HCT116 (cell line): ENCODE results near the gene ATRIP. TPM values are rescaled to one million over a fixed set of nuclear protein-coding genes. Genes with fewer than 3 reads are reported as not detected.
A peak's percentile ranks its signal among the peaks of the same experiment; 100 is the strongest.

Experiments
- ATAC-seq: fragments of 200-7000 bp; cut with Tn5 transposase; 2 replicates; pipeline ENCODE4 v1.9.1; 2020; ENCODE audit warnings: mild to moderate bottlenecking, moderate library complexity
- BruUV-seq: library from RNA; stranded (reverse); fragments of 400-500 nt; replicated peaks from 2 replicates; lab custom pipeline; 2021; lab: Mats Ljungman, UMichigan
- CTCF ChIA-PET: fragments of 300-600 bp; sonication (Branson Sonifier 250); formaldehyde crosslinking; loops from one replicate; lab custom pipeline; 2021; ENCODE audit warnings: antibody characterized with exemption; lab: Charles Lee
- POLR2A ChIA-PET: fragments of 300-600, 350-600 bp; sonication (Branson Sonifier 250); formaldehyde crosslinking; loops from one replicate; lab custom pipeline; 2021; ENCODE audit warnings: antibody characterized with exemption; lab: Charles Lee
- RAD21 ChIA-PET, 2 experiments: fragments of 300-600 bp; sonication (Branson Sonifier 250); formaldehyde crosslinking; loops; one replicate each; lab custom pipeline; 2023; ENCODE audit warnings: low total read pairs in 2 of 2; ENCODE audit not compliant: uncharacterized antibody in 2 of 2, unreplicated experiment in 2 of 2, low non-redundant PET in 1 of 2; lab: Charles Lee
- DNase-seq: peaks from one replicate; pipeline ENCODE4 v3.0.0-alpha.2; 2010; ENCODE audit warnings: low read depth, low spot score
- H2AFZ ChIP-seq: fragments of 200-600 bp; shearing (Covaris generic), sonication (generic); 2 replicates; pipeline ENCODE4 v1.6.1; 2017; ENCODE audit warnings: low read depth, mixed run types, mixed read lengths, antibody characterized with exemption, low read length; ENCODE audit not compliant: poor library complexity, severe bottlenecking
- H3K27ac ChIP-seq: 2 replicates; pipeline ENCODE4 v1.5.1; 2012; ENCODE audit warnings: low read depth, low read length
- H3K27me3 ChIP-seq: fragments of 200-600 bp; sonication (generic); 2 replicates; pipeline ENCODE4 v1.6.1; 2016; ENCODE audit warnings: mixed run types, low read length, mixed read lengths; ENCODE audit not compliant: insufficient read depth
- H3K36me3 ChIP-seq, 2 experiments: fragments of 200-500 bp in 1 of 2; fragments of 200-600 bp in 1 of 2; sonication (Bioruptor generic) in 1 of 2; sonication (generic) in 1 of 2; 2 replicates each; pipeline versions ENCODE4 v1.5.1 to v1.6.1; 2014 to 2016; ENCODE audit warnings: low read length in 2 of 2, inconsistent platforms in 1 of 2, mixed read lengths in 1 of 2, mixed run types in 1 of 2; ENCODE audit not compliant: insufficient read depth in 2 of 2, control insufficient read depth in 1 of 2
- H3K4me1 ChIP-seq, 2 experiments: fragments of 200-600 bp in 1 of 2; sonication (generic) in 1 of 2; 2 replicates each; pipeline versions ENCODE4 v1.5.1 to v1.6.1; 2012 to 2017; ENCODE audit warnings: low read length in 2 of 2, inconsistent platforms in 1 of 2, mild to moderate bottlenecking in 1 of 2, mixed read lengths in 1 of 2, mixed run types in 1 of 2, moderate library complexity in 1 of 2; ENCODE audit not compliant: insufficient read depth in 2 of 2, control insufficient read depth in 1 of 2
- H3K4me2 ChIP-seq: fragments of 200-600 bp; sonication (generic); 2 replicates; pipeline ENCODE4 v1.6.1; 2017; ENCODE audit warnings: mixed run types, low read length, mixed read lengths
- H3K4me3 ChIP-seq, 2 experiments: fragments of 200-600 bp in 1 of 2; sonication (generic) in 1 of 2; replicated peaks in 1 of 2; 2 replicates each; pipeline ENCODE4 v1.5.1; 2011 to 2016; ENCODE audit warnings: low read length in 2 of 2, control low read depth in 1 of 2, low read depth in 1 of 2, mild to moderate bottlenecking in 1 of 2, mixed read lengths in 1 of 2, mixed run types in 1 of 2
- H3K79me2 ChIP-seq: fragments of 200-600 bp; sonication (generic); 2 replicates; pipeline ENCODE4 v1.6.1; 2017; ENCODE audit warnings: mild to moderate bottlenecking, mixed run types, low read length, moderate library complexity, mixed read lengths; ENCODE audit not compliant: insufficient read depth
- H3K9ac ChIP-seq: fragments of 200-600 bp; sonication (generic); 2 replicates; pipeline ENCODE4 v1.6.1; 2016; ENCODE audit warnings: low read length, mixed read lengths
- H3K9me2 ChIP-seq: fragments of 200-600 bp; sonication (generic), shearing (Covaris generic); 2 replicates; pipeline ENCODE4 v1.6.1; 2017; ENCODE audit warnings: mixed run types, mild to moderate bottlenecking, moderate library complexity; ENCODE audit not compliant: insufficient read depth
- H3K9me3 ChIP-seq, 2 experiments: fragments of 200-500 bp in 1 of 2; fragments of 200-600 bp in 1 of 2; sonication (Bioruptor generic) in 1 of 2; sonication (generic) in 1 of 2; 2 replicates each; pipeline ENCODE4 v1.6.1; 2014 to 2017; ENCODE audit warnings: low read length in 2 of 2, mixed read lengths in 2 of 2, inconsistent platforms in 1 of 2, low read depth in 1 of 2, mild to moderate bottlenecking in 1 of 2, mixed run types in 1 of 2, moderate library complexity in 1 of 2; ENCODE audit not compliant: control insufficient read depth in 1 of 2, insufficient read depth in 1 of 2
- H4K20me1 ChIP-seq: fragments of 200-600 bp; sonication (generic), shearing (Covaris generic); 2 replicates; pipeline ENCODE4 v1.6.1; 2017; ENCODE audit warnings: mixed run types, mild to moderate bottlenecking, moderate library complexity; ENCODE audit not compliant: insufficient read depth
- CEBPB ChIP-seq: IDR thresholded peaks from 2 replicates; pipeline ENCODE4 v1.6.1; 2012; ENCODE audit warnings: low read depth
- ELF1 ChIP-seq: IDR thresholded peaks from 2 replicates; pipeline ENCODE4 v1.6.1; 2012; ENCODE audit warnings: low read depth, borderline replicate concordance
- FOSL1 ChIP-seq: IDR thresholded peaks from 2 replicates; pipeline ENCODE4 v1.6.1; 2012; ENCODE audit warnings: low read depth
- RAD21 ChIP-seq: IDR thresholded peaks from 2 replicates; pipeline ENCODE4 v1.6.1; 2012; ENCODE audit warnings: low read depth, mild to moderate bottlenecking
- SIN3A ChIP-seq: IDR thresholded peaks from 2 replicates; pipeline ENCODE4 v1.6.1; 2012; ENCODE audit warnings: low read depth
- SRF ChIP-seq: IDR thresholded peaks from 2 replicates; pipeline ENCODE4 v1.6.1; 2012; ENCODE audit warnings: low read depth
- TCF7L2 ChIP-seq: IDR thresholded peaks from 2 replicates; pipeline ENCODE4 v1.7.0; 2011; ENCODE audit warnings: borderline replicate concordance, inconsistent platforms; ENCODE audit not compliant: insufficient read depth, insufficient read length; ENCODE audit errors: extremely low read depth
- ZNF274 ChIP-seq: fragments of 200-500 bp; sonication (Bioruptor generic); IDR thresholded peaks from 2 replicates; pipeline ENCODE4 v1.6.1; 2014; ENCODE audit warnings: mild to moderate bottlenecking, low read depth, low read length, inconsistent platforms
- intact Hi-C: fragments of 100-400 bp; cut with micrococcal nuclease; formaldehyde crosslinking; loops from 2 replicates; pipeline ENCODE4 v1.10.0; 2022
- total RNA-seq: library from RNA; stranded (reverse); gene quantifications from one replicate; pipeline ENCODE4 v1.2.1, GENCODE V29; 2021; ENCODE audit not compliant: unreplicated experiment
- TF ChIP-seq, protein P1 (sequence below): IDR thresholded peaks from 2 replicates; pipeline ENCODE4 v1.6.1; 2012; ENCODE audit warnings: low read depth
- TF ChIP-seq, protein P2 (sequence below): IDR thresholded peaks from 2 replicates; pipeline ENCODE4 v1.6.1; 2012
- TF ChIP-seq, protein P3 (sequence below), 3 experiments: fragments of 200-600 bp in 1 of 3; sonication (generic) in 1 of 3; IDR thresholded peaks in 2 of 3; conservative IDR thresholded peaks in 1 of 3; 2 replicates each; pipeline ENCODE4 v1.5.1; 2012 to 2017; ENCODE audit warnings: low read depth in 2 of 3, low read length in 2 of 3, antibody characterized with exemption in 1 of 3, borderline replicate concordance in 1 of 3, control low read depth in 1 of 3, mild to moderate bottlenecking in 1 of 3, mixed read lengths in 1 of 3, mixed run types in 1 of 3, moderate library complexity in 1 of 3; ENCODE audit not compliant: insufficient read depth in 1 of 3
- TF ChIP-seq, protein P4 (sequence below): IDR thresholded peaks from 2 replicates; pipeline ENCODE4 v1.6.1; 2011; ENCODE audit warnings: mild to moderate bottlenecking, low read length, moderate library complexity; ENCODE audit not compliant: insufficient replicate concordance; ENCODE audit errors: extremely low read depth

Gene ATRIP
- total RNA-seq, 1 experiment from 2014 or later = 15.6 TPM

DNA sequence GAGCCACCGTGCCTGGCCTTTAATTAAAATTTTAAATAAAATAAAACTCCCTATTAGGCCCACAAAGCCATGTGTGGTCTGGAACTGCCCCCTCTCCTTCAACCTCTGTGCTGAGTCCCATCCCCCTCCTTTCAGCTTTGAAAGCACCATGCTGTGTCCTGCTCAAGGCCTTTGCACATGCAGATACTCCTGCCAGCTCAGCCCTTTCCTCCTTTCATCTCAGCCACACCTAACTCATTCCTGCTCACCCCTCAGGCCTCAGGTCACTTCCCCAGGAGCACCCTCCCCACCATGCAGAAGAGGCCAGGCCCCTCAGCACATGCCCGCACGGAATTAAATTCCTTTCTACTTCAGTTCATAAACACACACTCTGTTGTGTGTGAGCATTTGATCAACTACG lies 28.1 kb downstream of the ATRIP start:
- Histone ChIP-seq H3K27ac (no peak overlapping the region), H3K4me1 (peaks cover 20 to 29% of the 10 kb centered on the region in 2 experiments; a peak in 3 of 4 replicates), H2AFZ (no peak overlapping the region), H3K9ac (no peak overlapping the region), H3K27me3 (no peaks in the 10 kb centered on the region), H4K20me1 (no peaks in the 10 kb centered on the region), H3K4me3 (no peak overlapping the region), H3K4me2 (peak overlapping the region; percentile 6; the same call in 1 of the 2 replicates), H3K9me3 (no peaks in the 10 kb centered on the region), H3K9me2 (no peaks in the 10 kb centered on the region), H3K79me2 (peaks cover 28% of the 10 kb centered on the region), H3K36me3 (no peaks in the 10 kb centered on the region)
- intact Hi-C loops = no loop called here
- POLR2A ChIA-PET = no interaction called here
- RAD21 ChIA-PET = no interaction called here
- BruUV-seq = no TSS peak
- ATAC-seq (no peak), DNase-seq (no peak)
- CTCF ChIA-PET = no interaction called here
- no peak for TF ChIP-seq CEBPB
- TF ChIP-seq SIN3A = no peak
- TF ChIP-seq, protein P1, sequence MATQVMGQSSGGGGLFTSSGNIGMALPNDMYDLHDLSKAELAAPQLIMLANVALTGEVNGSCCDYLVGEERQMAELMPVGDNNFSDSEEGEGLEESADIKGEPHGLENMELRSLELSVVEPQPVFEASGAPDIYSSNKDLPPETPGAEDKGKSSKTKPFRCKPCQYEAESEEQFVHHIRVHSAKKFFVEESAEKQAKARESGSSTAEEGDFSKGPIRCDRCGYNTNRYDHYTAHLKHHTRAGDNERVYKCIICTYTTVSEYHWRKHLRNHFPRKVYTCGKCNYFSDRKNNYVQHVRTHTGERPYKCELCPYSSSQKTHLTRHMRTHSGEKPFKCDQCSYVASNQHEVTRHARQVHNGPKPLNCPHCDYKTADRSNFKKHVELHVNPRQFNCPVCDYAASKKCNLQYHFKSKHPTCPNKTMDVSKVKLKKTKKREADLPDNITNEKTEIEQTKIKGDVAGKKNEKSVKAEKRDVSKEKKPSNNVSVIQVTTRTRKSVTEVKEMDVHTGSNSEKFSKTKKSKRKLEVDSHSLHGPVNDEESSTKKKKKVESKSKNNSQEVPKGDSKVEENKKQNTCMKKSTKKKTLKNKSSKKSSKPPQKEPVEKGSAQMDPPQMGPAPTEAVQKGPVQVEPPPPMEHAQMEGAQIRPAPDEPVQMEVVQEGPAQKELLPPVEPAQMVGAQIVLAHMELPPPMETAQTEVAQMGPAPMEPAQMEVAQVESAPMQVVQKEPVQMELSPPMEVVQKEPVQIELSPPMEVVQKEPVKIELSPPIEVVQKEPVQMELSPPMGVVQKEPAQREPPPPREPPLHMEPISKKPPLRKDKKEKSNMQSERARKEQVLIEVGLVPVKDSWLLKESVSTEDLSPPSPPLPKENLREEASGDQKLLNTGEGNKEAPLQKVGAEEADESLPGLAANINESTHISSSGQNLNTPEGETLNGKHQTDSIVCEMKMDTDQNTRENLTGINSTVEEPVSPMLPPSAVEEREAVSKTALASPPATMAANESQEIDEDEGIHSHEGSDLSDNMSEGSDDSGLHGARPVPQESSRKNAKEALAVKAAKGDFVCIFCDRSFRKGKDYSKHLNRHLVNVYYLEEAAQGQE = no peak
- TF ChIP-seq RAD21 = no peak

DNA sequence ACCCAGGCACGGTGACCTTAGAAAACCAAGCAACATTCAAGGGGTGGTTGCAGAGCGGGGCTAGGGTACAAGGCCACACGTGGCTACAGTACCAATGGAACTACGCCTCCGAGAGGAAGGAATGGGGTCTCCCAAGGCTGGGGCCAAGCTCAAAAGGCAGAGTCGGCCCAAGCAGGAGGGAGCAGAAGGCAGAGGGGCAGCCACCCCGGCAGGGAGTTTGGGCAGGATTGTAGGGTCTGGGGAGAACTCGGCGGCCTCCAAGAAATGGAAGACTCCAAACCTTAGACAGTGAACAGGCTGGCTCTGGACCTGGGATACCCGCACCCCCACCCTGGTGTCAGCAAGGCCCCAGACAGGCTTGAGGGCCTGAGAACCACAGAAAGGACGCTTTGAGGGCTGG lies 28.7 kb downstream of the ATRIP start:
- Histone ChIP-seq H3K27me3 (no peaks in the 10 kb centered on the region), H3K4me3 (no peak overlapping the region), H3K9ac (no peak overlapping the region), H2AFZ (no peak overlapping the region), H3K27ac (no peak overlapping the region), H3K4me1 (peaks cover 20 to 29% of the 10 kb centered on the region in 2 experiments; a peak in 3 of 4 replicates), H3K9me3 (no peaks in the 10 kb centered on the region), H3K9me2 (no peaks in the 10 kb centered on the region), H3K79me2 (peaks cover 22% of the 10 kb centered on the region), H4K20me1 (no peaks in the 10 kb centered on the region), H3K4me2 (no peak overlapping the region), H3K36me3 (no peaks in the 10 kb centered on the region)
- ChIA-PET RAD21 (no interaction called here), POLR2A (no interaction called here), CTCF (no interaction called here)
- ATAC-seq (no peak), DNase-seq (no peak)
- intact Hi-C loops = no loop called here
- BruUV-seq = no TSS peak
- TF ChIP-seq SRF (no peak), ZNF274 (no peak), SIN3A (no peak), FOSL1 (no peak), ELF1 (no peak), TCF7L2 (no peak), CEBPB (no peak)
- TF ChIP-seq, protein P2, sequence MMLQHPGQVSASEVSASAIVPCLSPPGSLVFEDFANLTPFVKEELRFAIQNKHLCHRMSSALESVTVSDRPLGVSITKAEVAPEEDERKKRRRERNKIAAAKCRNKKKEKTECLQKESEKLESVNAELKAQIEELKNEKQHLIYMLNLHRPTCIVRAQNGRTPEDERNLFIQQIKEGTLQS = no peak
- TF ChIP-seq, protein P3, sequence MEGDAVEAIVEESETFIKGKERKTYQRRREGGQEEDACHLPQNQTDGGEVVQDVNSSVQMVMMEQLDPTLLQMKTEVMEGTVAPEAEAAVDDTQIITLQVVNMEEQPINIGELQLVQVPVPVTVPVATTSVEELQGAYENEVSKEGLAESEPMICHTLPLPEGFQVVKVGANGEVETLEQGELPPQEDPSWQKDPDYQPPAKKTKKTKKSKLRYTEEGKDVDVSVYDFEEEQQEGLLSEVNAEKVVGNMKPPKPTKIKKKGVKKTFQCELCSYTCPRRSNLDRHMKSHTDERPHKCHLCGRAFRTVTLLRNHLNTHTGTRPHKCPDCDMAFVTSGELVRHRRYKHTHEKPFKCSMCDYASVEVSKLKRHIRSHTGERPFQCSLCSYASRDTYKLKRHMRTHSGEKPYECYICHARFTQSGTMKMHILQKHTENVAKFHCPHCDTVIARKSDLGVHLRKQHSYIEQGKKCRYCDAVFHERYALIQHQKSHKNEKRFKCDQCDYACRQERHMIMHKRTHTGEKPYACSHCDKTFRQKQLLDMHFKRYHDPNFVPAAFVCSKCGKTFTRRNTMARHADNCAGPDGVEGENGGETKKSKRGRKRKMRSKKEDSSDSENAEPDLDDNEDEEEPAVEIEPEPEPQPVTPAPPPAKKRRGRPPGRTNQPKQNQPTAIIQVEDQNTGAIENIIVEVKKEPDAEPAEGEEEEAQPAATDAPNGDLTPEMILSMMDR (IDR thresholded peaks at IDR 0.05 in 2 of 3, conservative IDR thresholded peaks at IDR 0.05 in 1 of 3; ENCODE audit: borderline replicate concordance in 1 of 3, insufficient read depth in 1 of 3, low read depth in 2 of 3, low read length in 2 of 3) = no peak
- TF ChIP-seq, protein P4, sequence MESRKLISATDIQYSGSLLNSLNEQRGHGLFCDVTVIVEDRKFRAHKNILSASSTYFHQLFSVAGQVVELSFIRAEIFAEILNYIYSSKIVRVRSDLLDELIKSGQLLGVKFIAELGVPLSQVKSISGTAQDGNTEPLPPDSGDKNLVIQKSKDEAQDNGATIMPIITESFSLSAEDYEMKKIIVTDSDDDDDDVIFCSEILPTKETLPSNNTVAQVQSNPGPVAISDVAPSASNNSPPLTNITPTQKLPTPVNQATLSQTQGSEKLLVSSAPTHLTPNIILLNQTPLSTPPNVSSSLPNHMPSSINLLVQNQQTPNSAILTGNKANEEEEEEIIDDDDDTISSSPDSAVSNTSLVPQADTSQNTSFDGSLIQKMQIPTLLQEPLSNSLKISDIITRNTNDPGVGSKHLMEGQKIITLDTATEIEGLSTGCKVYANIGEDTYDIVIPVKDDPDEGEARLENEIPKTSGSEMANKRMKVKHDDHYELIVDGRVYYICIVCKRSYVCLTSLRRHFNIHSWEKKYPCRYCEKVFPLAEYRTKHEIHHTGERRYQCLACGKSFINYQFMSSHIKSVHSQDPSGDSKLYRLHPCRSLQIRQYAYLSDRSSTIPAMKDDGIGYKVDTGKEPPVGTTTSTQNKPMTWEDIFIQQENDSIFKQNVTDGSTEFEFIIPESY = no peak
